ENCODE measurements around the gene MARCHF10. TPM values are rescaled to one million over a fixed set of nuclear protein-coding genes. Genes with fewer than 3 reads are reported as not detected.

Gene MARCHF10
- total RNA-seq, 2 experiments from 2014 or later: 0.08 to 0.14 TPM

DNA sequence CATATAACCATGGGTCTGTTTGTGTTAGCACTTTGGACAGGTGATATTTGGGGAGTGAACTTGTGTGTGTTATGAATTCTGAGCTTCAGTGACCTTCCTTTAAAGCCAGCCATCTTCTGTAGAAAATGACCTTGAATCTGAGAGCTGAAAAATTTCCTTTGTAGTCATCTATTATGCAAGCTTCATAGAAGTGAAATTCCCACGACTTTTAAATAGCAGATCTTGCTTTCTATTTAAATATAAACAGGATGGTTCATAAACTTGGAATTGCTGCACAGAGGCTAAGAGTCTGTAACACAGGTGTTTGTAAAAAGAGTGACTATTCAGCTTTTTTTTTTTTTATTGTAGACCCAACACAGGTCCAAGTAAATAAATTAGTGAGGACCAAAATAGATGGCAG is 85.5 kb downstream of the MARCHF10 start:
- ATAC-seq (ENCODE audit: low read depth) (no peak), DNase-seq (no peak)
- POLR2A ChIA-PET: no interaction called here
- H3K4me3 Mint-ChIP-seq: no peak overlapping the region
- H3K27ac Mint-ChIP-seq: no peak overlapping the region
- no peaks in the 10 kb centered on the region for H3K36me3 Mint-ChIP-seq
- peaks cover 12% of the 10 kb centered on the region for H3K4me1 Mint-ChIP-seq
- no peaks in the 10 kb centered on the region for H3K9me3 Mint-ChIP-seq
- peaks cover 75% of the 10 kb centered on the region for H3K27me3 Mint-ChIP-seq

DNA sequence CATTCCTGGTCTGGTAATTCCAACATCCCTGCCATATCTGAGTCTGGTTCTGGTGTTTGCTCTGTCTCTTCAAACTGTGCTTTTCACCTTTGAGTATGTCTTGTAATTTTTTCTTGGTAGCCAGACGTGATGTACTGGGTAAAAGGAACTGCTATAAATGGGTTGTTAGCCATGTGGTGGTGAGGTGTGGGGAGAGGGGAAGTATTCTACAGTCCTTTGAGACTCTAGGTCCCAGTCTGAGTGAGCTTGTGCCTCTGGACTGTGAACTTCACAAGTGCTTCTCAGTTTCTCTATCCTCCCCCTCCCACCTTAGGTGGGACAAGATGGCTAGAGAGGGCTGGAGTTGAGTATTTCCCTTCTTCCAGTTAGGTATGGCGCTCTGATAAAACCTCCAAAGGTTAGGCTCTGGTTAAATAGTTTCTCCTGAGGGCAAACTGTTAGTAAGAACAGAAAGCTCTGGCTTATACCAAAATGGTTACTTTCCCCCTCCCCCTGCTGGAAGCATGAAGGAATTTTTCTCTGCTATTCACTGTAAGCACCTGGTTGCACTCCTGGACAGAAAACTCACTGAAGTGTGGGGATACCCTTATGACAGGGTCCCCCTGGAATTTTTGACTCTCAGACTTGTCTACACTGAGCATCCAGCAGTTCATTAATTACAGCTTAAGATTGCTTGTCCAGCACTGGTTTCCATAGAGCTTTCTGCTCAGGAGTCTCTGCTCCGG is 87.8 kb downstream of the MARCHF10 start:
- POLR2A ChIA-PET: interaction anchor here (0.6 kb wide), 1 partner anchor 22 kb away, joined by 3 read pairs; no protein-coding TSS in a partner anchor
- H3K4me1 Mint-ChIP-seq: peaks cover 12% of the 10 kb centered on the region
- no peak overlapping the region for H3K4me3 Mint-ChIP-seq
- no peaks in the 10 kb centered on the region for H3K36me3 Mint-ChIP-seq
- DNase-seq: no peak
- H3K27ac Mint-ChIP-seq: no peak overlapping the region
- H3K27me3 Mint-ChIP-seq: peaks cover 64% of the 10 kb centered on the region
- H3K9me3 Mint-ChIP-seq: no peaks in the 10 kb centered on the region
- ATAC-seq (ENCODE audit: low read depth): no peak

- H3K4me1 Mint-ChIP-seq: peaks cover 7% of the 10 kb centered on the region
- H3K27me3 Mint-ChIP-seq: peaks cover 58% of the 10 kb centered on the region
- H3K9me3 Mint-ChIP-seq: no peaks in the 10 kb centered on the region
- H3K36me3 Mint-ChIP-seq: no peaks in the 10 kb centered on the region
- DNase-seq (no peak), ATAC-seq (ENCODE audit: low read depth) (no peak)
- no peak overlapping the region for H3K27ac Mint-ChIP-seq
- H3K4me3 Mint-ChIP-seq: no peak overlapping the region
- POLR2A ChIA-PET: no interaction called here
Observed at GRCh38 chr17:62719586-62719985, 88.5 kb downstream of the MARCHF10 start.

GRCh38 chr17:62718429-62718828 is 89.7 kb downstream of the MARCHF10 start:
- Mint-ChIP-seq H3K4me3 (no peak overlapping the region), H3K27me3 (peaks cover 52% of the 10 kb centered on the region), H3K36me3 (no peaks in the 10 kb centered on the region), H3K27ac (no peak overlapping the region), H3K9me3 (no peaks in the 10 kb centered on the region), H3K4me1 (no peaks in the 10 kb centered on the region)
- POLR2A ChIA-PET: no interaction called here
- no peak for DNase-seq
- ATAC-seq (ENCODE audit: low read depth): no peak

- Mint-ChIP-seq H3K36me3 (no peaks in the 10 kb centered on the region), H3K27ac (no peak overlapping the region), H3K4me3 (no peak overlapping the region), H3K4me1 (no peaks in the 10 kb centered on the region), H3K27me3 (peaks cover 46% of the 10 kb centered on the region), H3K9me3 (no peaks in the 10 kb centered on the region)
- DNase-seq (no peak), ATAC-seq (ENCODE audit: low read depth) (no peak)
- POLR2A ChIA-PET: no interaction called here
Observed at GRCh38 chr17:62717889-62718288, 90.2 kb downstream of the MARCHF10 start.

- no peaks in the 10 kb centered on the region for H3K4me1 Mint-ChIP-seq
- no peaks in the 10 kb centered on the region for H3K36me3 Mint-ChIP-seq
- H3K27ac Mint-ChIP-seq: no peak overlapping the region
- no peak overlapping the region for H3K4me3 Mint-ChIP-seq
- POLR2A ChIA-PET: interaction anchor here (1.1 kb wide), 1 partner anchor 7 kb away, joined by 3 read pairs; no protein-coding TSS in a partner anchor
- no peak for DNase-seq
- H3K27me3 Mint-ChIP-seq: peaks cover 42% of the 10 kb centered on the region
- H3K9me3 Mint-ChIP-seq: no peaks in the 10 kb centered on the region
- ATAC-seq (ENCODE audit: low read depth): no peak
Observed at GRCh38 chr17:62717589-62717855, 90.6 kb downstream of the MARCHF10 start.

DNA sequence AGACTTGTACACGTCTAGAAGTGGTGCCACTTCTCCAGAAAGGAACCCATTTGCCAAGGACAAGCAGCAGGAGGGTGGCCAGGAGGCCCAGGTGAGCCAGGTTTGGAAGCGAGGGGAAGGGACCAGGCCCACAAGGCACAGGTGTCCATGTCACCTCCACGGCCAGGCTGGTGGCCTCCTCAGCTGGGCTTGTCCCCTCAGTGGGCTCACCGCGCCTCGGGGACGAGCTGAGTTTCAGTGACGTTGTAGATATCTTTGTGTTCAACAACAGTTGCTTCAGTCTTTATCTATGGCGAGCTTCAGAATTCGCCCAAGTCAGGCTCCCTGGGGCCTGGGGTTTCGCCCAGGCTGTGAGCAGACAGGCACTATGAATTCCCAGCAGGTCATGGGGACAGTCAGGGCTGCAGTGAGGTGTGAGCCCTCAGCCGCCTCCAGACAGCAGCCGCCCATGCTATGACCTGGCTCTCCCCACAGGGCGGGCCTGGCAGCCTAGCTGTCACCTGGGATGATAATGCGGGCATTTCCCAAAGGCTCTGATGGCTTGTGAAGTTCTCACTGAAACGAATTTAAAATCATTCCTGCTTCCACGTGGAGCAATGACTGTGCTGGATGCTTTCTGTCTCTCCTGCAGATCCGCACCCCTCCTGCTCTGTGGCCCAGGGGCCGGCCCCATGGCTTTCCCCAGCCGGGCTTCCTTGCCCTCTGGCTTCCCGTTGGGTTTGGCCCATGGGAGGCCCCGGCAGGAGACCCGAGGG is 91.1 kb downstream of the MARCHF10 start:
- POLR2A ChIA-PET: interaction anchor here (1.1 kb wide), 1 partner anchor 8 kb away, joined by 3 read pairs; no protein-coding TSS in a partner anchor
- no peaks in the 10 kb centered on the region for H3K36me3 Mint-ChIP-seq
- no peaks in the 10 kb centered on the region for H3K9me3 Mint-ChIP-seq
- ATAC-seq (ENCODE audit: low read depth) (no peak), DNase-seq (no peak)
- peaks cover 37% of the 10 kb centered on the region for H3K27me3 Mint-ChIP-seq
- H3K4me3 Mint-ChIP-seq: no peak overlapping the region
- no peaks in the 10 kb centered on the region for H3K4me1 Mint-ChIP-seq
- H3K27ac Mint-ChIP-seq: no peak overlapping the region

DNA sequence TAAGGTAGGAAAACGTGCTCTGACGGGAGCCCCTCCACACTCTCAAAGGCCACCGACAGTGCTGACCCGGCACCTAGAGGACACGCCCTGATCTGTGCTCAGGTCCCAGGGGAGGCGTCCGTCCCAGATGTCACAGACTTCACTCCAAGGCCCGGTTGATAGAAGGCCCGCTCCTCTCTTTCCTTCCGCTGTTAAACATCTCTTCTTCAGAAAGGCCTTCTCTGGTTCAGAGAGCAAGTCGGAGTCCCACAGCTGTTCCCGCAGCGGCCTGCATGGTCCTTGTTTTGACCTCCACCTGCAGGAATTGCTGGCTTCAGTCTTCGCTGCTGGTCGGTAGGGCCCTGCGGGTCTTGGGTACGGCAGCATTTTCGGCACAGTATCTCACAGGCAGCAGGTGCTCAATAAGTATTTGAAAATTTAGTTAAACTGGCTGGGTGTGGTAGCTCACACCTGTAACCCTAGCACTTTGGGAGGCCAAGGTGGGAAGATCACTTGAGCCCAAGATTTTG is 92.2 kb downstream of the MARCHF10 start:
- no peaks in the 10 kb centered on the region for H3K4me1 Mint-ChIP-seq
- DNase-seq (no peak), ATAC-seq (ENCODE audit: low read depth) (no peak)
- POLR2A ChIA-PET: no interaction called here
- no peak overlapping the region for H3K27ac Mint-ChIP-seq
- no peaks in the 10 kb centered on the region for H3K36me3 Mint-ChIP-seq
- no peaks in the 10 kb centered on the region for H3K9me3 Mint-ChIP-seq
- no peak overlapping the region for H3K4me3 Mint-ChIP-seq
- H3K27me3 Mint-ChIP-seq: peaks cover 32% of the 10 kb centered on the region

- Mint-ChIP-seq H3K27me3 (peaks cover 18% of the 10 kb centered on the region), H3K36me3 (no peaks in the 10 kb centered on the region), H3K4me3 (no peak overlapping the region), H3K9me3 (no peaks in the 10 kb centered on the region), H3K4me1 (no peaks in the 10 kb centered on the region), H3K27ac (no peak overlapping the region)
- POLR2A ChIA-PET: no interaction called here
- ATAC-seq (ENCODE audit: low read depth) (no peak), DNase-seq (no peak)
Observed at GRCh38 chr17:62714016-62714777, 93.9 kb downstream of the MARCHF10 start.

DNA sequence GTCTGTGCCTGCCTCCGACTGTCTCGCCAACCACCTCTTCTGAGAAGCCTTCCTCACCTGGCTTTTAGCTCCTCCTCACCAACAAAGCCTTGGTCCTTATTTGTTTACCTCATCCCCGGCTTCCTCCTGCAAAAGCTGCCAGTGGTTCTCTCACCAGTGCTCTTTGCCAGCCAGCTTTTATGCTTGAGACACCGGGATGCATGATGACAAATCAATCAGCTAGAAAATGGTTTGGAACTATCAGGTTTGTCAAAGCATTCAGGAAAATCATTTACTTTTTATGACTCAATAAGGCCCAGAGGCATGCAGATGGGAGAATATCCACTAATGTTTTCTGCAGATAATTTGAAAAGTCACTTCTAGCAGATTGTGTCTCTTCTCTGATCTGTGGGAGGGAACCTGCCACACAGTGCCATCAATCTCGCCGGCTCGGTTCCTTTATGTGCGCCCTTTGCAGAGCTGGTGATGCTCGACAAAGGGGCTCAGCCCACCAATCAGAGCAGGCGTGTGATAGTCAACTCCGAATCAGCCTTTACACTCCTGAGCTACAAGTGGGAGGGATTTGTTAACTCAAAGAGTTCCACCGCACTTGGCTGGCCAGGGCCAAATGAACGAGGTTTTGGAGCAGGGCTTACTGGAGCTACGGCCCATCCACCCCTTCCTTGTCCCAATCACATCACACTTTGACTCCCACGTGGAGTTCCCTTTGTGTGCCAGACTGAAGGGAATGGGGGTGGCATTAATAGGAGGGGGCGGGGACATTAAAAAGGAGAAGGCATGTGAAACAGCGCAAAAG is 94.8 kb downstream of the MARCHF10 start:
- ATAC-seq (ENCODE audit: low read depth): no peak
- H3K27me3 Mint-ChIP-seq: peaks cover 11% of the 10 kb centered on the region
- no peaks in the 10 kb centered on the region for H3K4me1 Mint-ChIP-seq
- H3K27ac Mint-ChIP-seq: no peak overlapping the region
- DNase-seq: no peak
- POLR2A ChIA-PET: no interaction called here
- H3K9me3 Mint-ChIP-seq: no peaks in the 10 kb centered on the region
- no peaks in the 10 kb centered on the region for H3K36me3 Mint-ChIP-seq
- H3K4me3 Mint-ChIP-seq: no peak overlapping the region

- Mint-ChIP-seq H3K27ac (no peak overlapping the region), H3K9me3 (peaks cover 4% of the 10 kb centered on the region), H3K4me1 (no peaks in the 10 kb centered on the region), H3K4me3 (no peak overlapping the region), H3K36me3 (no peaks in the 10 kb centered on the region), H3K27me3 (peaks cover 10% of the 10 kb centered on the region)
- POLR2A ChIA-PET: no interaction called here
- ATAC-seq (ENCODE audit: low read depth) (no peak), DNase-seq (no peak)
Observed at GRCh38 chr17:62712171-62712581, 95.9 kb downstream of the MARCHF10 start.

GRCh38 chr17:62708587-62708986 is 99.5 kb downstream of the MARCHF10 start:
- Mint-ChIP-seq H3K27ac (no peak overlapping the region), H3K4me3 (no peak overlapping the region), H3K9me3 (peaks cover 5% of the 10 kb centered on the region), H3K36me3 (no peaks in the 10 kb centered on the region), H3K4me1 (peaks cover 4% of the 10 kb centered on the region), H3K27me3 (peaks cover 32% of the 10 kb centered on the region)
- ATAC-seq (ENCODE audit: low read depth): no peak
- DNase-seq: no peak
- POLR2A ChIA-PET: no interaction called here

- H3K4me1 Mint-ChIP-seq: peaks cover 4% of the 10 kb centered on the region
- no peaks in the 10 kb centered on the region for H3K36me3 Mint-ChIP-seq
- H3K27me3 Mint-ChIP-seq: peaks cover 32% of the 10 kb centered on the region
- POLR2A ChIA-PET: no interaction called here
- no peak overlapping the region for H3K27ac Mint-ChIP-seq
- H3K4me3 Mint-ChIP-seq: no peak overlapping the region
- no peak for DNase-seq
- H3K9me3 Mint-ChIP-seq: peaks cover 5% of the 10 kb centered on the region
- ATAC-seq (ENCODE audit: low read depth): no peak
Observed at GRCh38 chr17:62707425-62707739, 100.7 kb downstream of the MARCHF10 start.

Measured in activated naive CD8-positive, alpha-beta T cell treated with anti-CD3 and anti-CD28 coated beads, Interleukin-2, amount 10 ng/mL, durations not matched to agents 7 days and 5 days (primary cell).